DOHH2 (cell line): ENCODE measurements around the gene ORAI2.
"Not testable (repeated sequence)": the region's sequence is repeated elsewhere in the genome, so short reads cannot be mapped to it uniquely, and the experiment has no call there.

Experiments used
- H3F3A ChIP-seq: fragments of 200-600 bp; sonication (generic), shearing (Covaris generic); 2 replicates; pipeline ENCODE4 v1.6.0; 2016; ENCODE audit warnings: antibody characterized with exemption, mild to moderate bottlenecking; ENCODE audit not compliant: control insufficient read depth, insufficient read depth
- H3K27ac ChIP-seq: fragments of 200-600 bp; sonication (generic); 2 replicates; pipeline ENCODE4 v1.5.1; 2014; ENCODE audit warnings: low read depth, mild to moderate bottlenecking, low read length, moderate library complexity
- H3K27me3 ChIP-seq: fragments of 200-600 bp; sonication (generic); 2 replicates; pipeline ENCODE4 v1.6.1; 2014; ENCODE audit warnings: mild to moderate bottlenecking, low read length, mixed read lengths; ENCODE audit not compliant: control insufficient read depth
- H3K36me3 ChIP-seq: fragments of 200-600 bp; sonication (generic); 2 replicates; pipeline ENCODE4 v1.6.1; 2014; ENCODE audit warnings: mild to moderate bottlenecking, low read length, moderate library complexity, mixed read lengths; ENCODE audit not compliant: control insufficient read depth
- H3K4me1 ChIP-seq: fragments of 200-600 bp; sonication (generic); 2 replicates; pipeline ENCODE4 v1.6.1; 2014; ENCODE audit warnings: mild to moderate bottlenecking, low read length, mixed read lengths; ENCODE audit not compliant: control insufficient read depth
- H3K4me2 ChIP-seq: fragments of 200-600 bp; sonication (generic); 2 replicates; pipeline ENCODE4 v1.6.0; 2014; ENCODE audit warnings: mild to moderate bottlenecking, low read length, moderate library complexity
- H3K4me3 ChIP-seq: fragments of 200-600 bp; sonication (generic); 2 replicates; pipeline ENCODE4 v1.5.1; 2014; ENCODE audit warnings: mild to moderate bottlenecking, low read length, mixed read lengths
- H3K79me2 ChIP-seq: fragments of 200-600 bp; sonication (generic); 2 replicates; pipeline ENCODE4 v1.6.1; 2014; ENCODE audit warnings: mild to moderate bottlenecking, low read length, mixed read lengths; ENCODE audit not compliant: control insufficient read depth
- H3K9me2 ChIP-seq: fragments of 200-600 bp; sonication (generic); replicated peaks from 2 replicates; pipeline ENCODE4 v1.6.1; 2014; ENCODE audit warnings: mild to moderate bottlenecking, low read length, mixed read lengths; ENCODE audit not compliant: control insufficient read depth
- H3K9me3 ChIP-seq: fragments of 200-600 bp; sonication (generic); 2 replicates; pipeline ENCODE4 v1.6.1; 2014; ENCODE audit warnings: antibody characterized with exemption, low read length, mixed read lengths; ENCODE audit not compliant: control insufficient read depth, insufficient read depth
- H4K20me1 ChIP-seq: fragments of 200-600 bp; sonication (generic); 2 replicates; pipeline ENCODE4 v1.6.0; 2014; ENCODE audit warnings: low read depth, mild to moderate bottlenecking, antibody characterized with exemption, low read length, moderate library complexity; ENCODE audit not compliant: control insufficient read depth, insufficient read depth
- EZH2phosphoT487 ChIP-seq: fragments of 200-600 bp; sonication (generic); IDR thresholded peaks from 2 replicates; pipeline ENCODE4 v1.6.1; 2017; ENCODE audit warnings: borderline replicate concordance, mild to moderate bottlenecking, antibody characterized with exemption, low read length, moderate library complexity, mixed read lengths
- TF ChIP-seq, protein P1 (sequence below): fragments of 200-600 bp; sonication (generic); IDR thresholded peaks from one replicate; pipeline ENCODE4 v1.5.1; 2014; ENCODE audit warnings: antibody characterized with exemption, mild to moderate bottlenecking, low read depth, low read length; ENCODE audit not compliant: poor library complexity, severe bottlenecking

Gene ORAI2

DNA sequence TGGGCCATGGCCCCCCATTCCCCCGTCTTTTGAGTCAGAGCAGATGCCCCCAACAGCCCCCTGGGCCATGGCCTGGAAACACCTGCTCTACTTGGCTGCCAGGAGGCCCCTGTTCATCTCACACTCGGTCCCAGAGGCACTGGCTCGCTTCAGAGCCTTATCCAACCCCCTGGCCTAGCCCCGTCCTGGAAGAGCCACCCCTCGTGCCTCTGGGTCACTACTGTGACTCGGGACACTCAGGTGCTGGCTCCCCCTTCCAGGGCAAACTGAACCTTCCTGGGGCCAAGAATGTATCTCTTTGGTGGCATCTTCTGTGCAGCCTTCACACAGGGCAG lies 38.4 kb downstream of the ORAI2 start:
- Histone ChIP-seq H3K27ac (no peak overlapping the region), H3K4me3 (no peak overlapping the region), H3K79me2 (0 out of 2 replicates have a peak, but pooled peaks cover 5% of the 10 kb centered on the region), H3F3A (no peaks in the 10 kb centered on the region), H3K9me2 (no peaks in the 10 kb centered on the region), H3K9me3 (no peaks in the 10 kb centered on the region), H3K27me3 (no peaks in the 10 kb centered on the region), H3K4me2 (no peak overlapping the region), H4K20me1 (peaks cover 2% of the 10 kb centered on the region; the same call in 1 of the 2 replicates), H3K36me3 (peaks cover 66% of the 10 kb centered on the region), H3K4me1 (peaks cover 3% of the 10 kb centered on the region)
- TF ChIP-seq EZH2phosphoT487, result no peak
- TF ChIP-seq, protein P1, sequence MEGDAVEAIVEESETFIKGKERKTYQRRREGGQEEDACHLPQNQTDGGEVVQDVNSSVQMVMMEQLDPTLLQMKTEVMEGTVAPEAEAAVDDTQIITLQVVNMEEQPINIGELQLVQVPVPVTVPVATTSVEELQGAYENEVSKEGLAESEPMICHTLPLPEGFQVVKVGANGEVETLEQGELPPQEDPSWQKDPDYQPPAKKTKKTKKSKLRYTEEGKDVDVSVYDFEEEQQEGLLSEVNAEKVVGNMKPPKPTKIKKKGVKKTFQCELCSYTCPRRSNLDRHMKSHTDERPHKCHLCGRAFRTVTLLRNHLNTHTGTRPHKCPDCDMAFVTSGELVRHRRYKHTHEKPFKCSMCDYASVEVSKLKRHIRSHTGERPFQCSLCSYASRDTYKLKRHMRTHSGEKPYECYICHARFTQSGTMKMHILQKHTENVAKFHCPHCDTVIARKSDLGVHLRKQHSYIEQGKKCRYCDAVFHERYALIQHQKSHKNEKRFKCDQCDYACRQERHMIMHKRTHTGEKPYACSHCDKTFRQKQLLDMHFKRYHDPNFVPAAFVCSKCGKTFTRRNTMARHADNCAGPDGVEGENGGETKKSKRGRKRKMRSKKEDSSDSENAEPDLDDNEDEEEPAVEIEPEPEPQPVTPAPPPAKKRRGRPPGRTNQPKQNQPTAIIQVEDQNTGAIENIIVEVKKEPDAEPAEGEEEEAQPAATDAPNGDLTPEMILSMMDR, result no peak

DNA sequence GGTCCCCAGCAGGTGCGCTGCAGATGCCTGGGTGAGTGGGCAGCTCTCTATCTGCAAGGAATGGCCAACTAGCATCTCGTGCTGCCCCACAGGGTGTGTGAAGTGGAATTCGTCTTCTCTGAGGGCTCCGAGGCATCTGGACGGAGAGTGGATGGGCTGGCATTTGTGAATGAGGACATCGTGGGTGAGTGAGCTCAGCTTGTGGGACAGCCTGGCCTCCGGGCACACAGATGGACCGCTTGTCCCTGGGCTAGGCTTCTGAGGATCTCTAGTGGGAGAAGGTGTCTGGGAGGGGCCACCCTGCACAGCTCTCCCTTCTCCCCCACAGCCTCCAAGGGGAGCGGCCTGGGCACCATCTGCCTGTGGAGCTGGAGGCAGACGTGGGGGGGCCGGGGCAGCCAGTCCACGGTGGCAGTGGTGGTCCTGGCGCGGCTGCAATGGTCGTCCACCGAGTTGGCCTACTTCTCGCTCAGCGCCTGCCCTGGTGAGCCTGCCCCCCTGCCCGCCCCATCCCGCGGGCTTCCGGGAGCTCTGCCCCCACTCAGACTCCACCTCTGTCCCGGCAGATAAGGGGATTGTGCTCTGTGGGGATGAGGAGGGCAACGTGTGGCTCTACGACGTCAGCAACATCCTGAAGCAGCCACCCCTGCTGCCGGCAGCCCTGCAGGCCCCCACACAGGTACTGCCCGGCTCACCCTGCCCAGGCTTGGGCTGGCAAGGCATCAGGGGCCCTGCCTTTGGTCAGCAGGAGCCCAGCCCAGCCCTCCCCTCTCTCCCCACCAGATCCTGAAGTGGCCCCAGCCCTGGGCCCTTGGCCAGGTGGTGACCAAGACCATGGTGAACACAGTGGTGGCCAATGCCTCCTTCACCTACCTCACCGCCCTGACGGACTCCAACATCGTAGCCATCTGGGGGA lies 39.0 kb downstream of the ORAI2 start:
- H3K27ac ChIP-seq, result no peak overlapping the region
- no peaks in the 10 kb centered on the region for H3K9me3 ChIP-seq
- peaks cover 2% of the 10 kb centered on the region; the same call in 1 of the 2 replicates for H4K20me1 ChIP-seq
- H3K79me2 ChIP-seq, result 0 out of 2 replicates have a peak, but pooled peaks cover 5% of the 10 kb centered on the region
- no peak overlapping the region for H3K4me2 ChIP-seq
- H3K27me3 ChIP-seq, result no peaks in the 10 kb centered on the region
- H3F3A ChIP-seq, result no peaks in the 10 kb centered on the region
- TF ChIP-seq, protein P1, result no peak
- no peak for TF ChIP-seq EZH2phosphoT487
- peaks cover 64% of the 10 kb centered on the region for H3K36me3 ChIP-seq
- H3K9me2 ChIP-seq, result no peaks in the 10 kb centered on the region
- no peaks in the 10 kb centered on the region for H3K4me1 ChIP-seq
- H3K4me3 ChIP-seq, result no peak overlapping the region

DNA sequence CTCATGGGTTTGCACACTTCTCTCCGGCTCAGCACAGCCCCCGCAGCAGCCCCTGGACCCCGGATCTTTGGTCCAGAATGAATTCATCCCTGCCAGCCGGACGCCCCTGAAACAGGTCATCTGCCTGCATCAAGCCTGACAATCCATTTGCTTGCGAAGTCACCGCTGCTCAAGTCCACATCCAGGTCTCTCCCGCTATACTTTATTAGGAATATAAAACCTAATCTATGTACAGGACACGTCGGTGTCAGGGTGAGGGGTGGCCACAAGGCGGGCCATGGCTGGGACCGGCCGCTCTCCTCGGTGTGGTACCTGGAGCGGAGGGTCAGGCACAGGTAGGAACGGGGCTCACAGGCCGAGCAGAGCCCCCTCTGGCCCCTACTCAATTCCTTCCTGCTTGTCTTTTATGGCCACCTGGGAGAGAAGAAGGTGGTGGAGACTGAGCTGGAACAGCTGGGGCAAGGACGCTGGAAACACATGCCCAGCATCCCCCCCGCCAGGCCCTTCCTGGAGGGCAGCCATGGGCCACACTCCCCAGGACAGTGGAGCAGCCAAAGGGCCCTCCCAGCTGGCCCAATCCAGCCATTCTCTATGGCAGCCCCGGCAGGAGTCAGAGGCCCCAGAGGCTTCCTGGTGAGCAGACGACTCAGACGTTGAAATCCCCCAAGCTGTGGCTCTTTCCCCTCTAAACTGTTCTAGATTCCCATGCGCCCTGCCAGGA lies 40.1 kb downstream of the ORAI2 start:
- Histone ChIP-seq H3F3A (no peaks in the 10 kb centered on the region), H4K20me1 (peaks cover 2% of the 10 kb centered on the region; the same call in 1 of the 2 replicates), H3K4me1 (no peaks in the 10 kb centered on the region), H3K4me3 (no peak overlapping the region), H3K9me2 (no peaks in the 10 kb centered on the region), H3K27me3 (no peaks in the 10 kb centered on the region), H3K79me2 (peaks cover 8% of the 10 kb centered on the region), H3K9me3 (no peaks in the 10 kb centered on the region), H3K4me2 (no peak overlapping the region), H3K36me3 (peaks cover 53% of the 10 kb centered on the region), H3K27ac (no peak overlapping the region)
- TF ChIP-seq EZH2phosphoT487, result no peak
- TF ChIP-seq, protein P1, result no peak

DNA sequence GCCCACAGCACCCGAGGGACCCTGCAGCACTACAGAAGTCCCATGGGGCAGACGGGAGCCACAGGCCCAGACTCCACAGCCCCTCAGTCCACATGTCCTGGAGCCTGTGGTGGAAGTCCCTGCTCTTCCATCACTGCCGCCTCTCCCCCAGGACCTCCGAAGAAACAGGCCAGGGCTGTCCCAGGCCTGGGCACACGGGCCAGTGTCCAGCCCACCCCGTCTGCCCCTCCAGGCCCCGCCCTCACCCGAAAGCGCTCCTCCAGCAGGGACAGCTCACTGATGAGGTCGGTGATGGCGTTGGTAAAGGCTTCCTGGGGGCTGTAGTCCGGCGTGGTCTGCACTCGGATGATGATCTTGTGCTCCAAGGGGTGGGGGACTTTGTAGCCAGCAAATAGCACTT lies 40.7 kb downstream of the ORAI2 start:
- H3K9me3 ChIP-seq, H3K4me1 ChIP-seq, H3K27ac ChIP-seq, H3K9me2 ChIP-seq, H3K4me3 ChIP-seq, H3F3A ChIP-seq, H3K27me3 ChIP-seq, H3K4me2 ChIP-seq, H3K79me2 ChIP-seq, H4K20me1 ChIP-seq: not testable (repeated sequence)
- H3K36me3 ChIP-seq, result peaks cover 46% of the 10 kb centered on the region

DNA sequence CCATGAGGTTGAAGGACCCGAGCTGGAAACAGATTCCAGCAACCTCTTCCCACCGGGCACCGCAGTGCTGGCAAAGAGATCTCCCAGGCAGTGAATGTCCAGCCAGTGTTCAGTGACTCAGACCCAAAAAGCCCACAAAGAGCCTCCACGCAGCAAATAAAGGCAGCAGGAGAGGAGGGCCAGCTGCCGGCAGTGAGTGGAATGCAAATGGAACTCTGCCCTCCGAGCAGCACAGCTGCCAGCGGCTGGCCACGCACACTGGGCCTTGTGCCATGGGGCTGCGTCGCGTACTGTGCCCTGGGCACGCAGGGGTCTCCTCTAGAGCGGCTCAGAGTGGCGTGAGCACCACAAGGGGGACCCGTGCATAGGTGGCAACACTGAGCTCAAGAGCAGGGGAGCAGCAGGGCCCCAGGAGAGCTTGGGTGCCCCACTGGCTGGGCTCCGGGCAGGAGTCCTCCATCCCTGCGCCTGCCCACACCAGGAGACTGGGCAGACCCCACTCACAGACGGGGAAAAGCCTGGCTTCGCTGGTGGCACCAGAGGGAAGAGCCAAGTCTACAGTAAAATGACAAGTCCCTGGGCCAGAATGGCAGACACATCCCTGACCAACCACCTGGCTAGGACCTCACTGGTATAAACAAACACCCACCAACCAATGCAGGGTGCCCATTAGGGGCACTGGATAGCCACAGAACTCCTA lies 41.5 kb downstream of the ORAI2 start:
- H3K4me2 ChIP-seq, H3K9me3 ChIP-seq, H3K9me2 ChIP-seq, H3K27me3 ChIP-seq, H3K79me2 ChIP-seq, H3F3A ChIP-seq, H4K20me1 ChIP-seq, H3K27ac ChIP-seq, H3K4me1 ChIP-seq, H3K4me3 ChIP-seq: not testable (repeated sequence)
- H3K36me3 ChIP-seq, result peaks cover 39% of the 10 kb centered on the region
